Sigmoid colon (tissue), 4 donors: Measurements from ENCODE around the gene TMTC2.

ENCODE experiments used
- CTCF ChIP-seq, 4 experiments: fragments of 450-650 bp in 3 of 4; fragments of 200-600 bp in 1 of 4; IDR thresholded peaks; one replicate each; pipeline ENCODE4 v1.5.1; 2016 to 2019; ENCODE audit warnings: antibody characterized with exemption in 4 of 4, mild to moderate bottlenecking in 3 of 4, moderate library complexity in 2 of 4
- EP300 ChIP-seq, 4 donors: sonication (generic); formaldehyde crosslinking; IDR thresholded peaks; one replicate each; pipeline ENCODE4 v1.6.1; 2017; ENCODE audit warnings: antibody characterized with exemption in 4 of 4
- POLR2A ChIP-seq, 2 donors: fragments of 450-650 bp; IDR thresholded peaks; one replicate each; pipeline ENCODE4 v1.6.1; 2016; ENCODE audit warnings: antibody characterized with exemption in 2 of 2, mild to moderate bottlenecking in 2 of 2, moderate library complexity in 2 of 2
- POLR2AphosphoS5 ChIP-seq, 4 donors: sonication (generic); formaldehyde crosslinking; IDR thresholded peaks; one replicate each; pipeline ENCODE4 v1.6.1; 2017; ENCODE audit warnings: antibody characterized with exemption in 4 of 4

GRCh38 chr12:82714427-82714826, 27.7 kb downstream of the TMTC2 start:
- TF ChIP-seq CTCF (IDR thresholded peaks at IDR 0.05) (no peak), POLR2A (IDR thresholded peaks at IDR 0.05) (no peak), EP300 (IDR thresholded peaks at IDR 0.05) (no peak), POLR2AphosphoS5 (IDR thresholded peaks at IDR 0.05) (no peak)
